A673 (cell line): ENCODE measurements around the gene RFC2. TPM values are rescaled to one million over a fixed set of nuclear protein-coding genes. Genes with fewer than 3 reads are reported as not detected.

Experiments used
- BruUV-seq: library from RNA; stranded (reverse); fragments of 400-500 nt; replicated peaks from 2 replicates; lab custom pipeline; 2021; lab: Mats Ljungman, UMichigan
- CTCF ChIA-PET: fragments of 300-600 bp; sonication (Branson Sonifier 250); formaldehyde crosslinking; loops from one replicate; lab custom pipeline; 2022; ENCODE audit warnings: antibody characterized with exemption; lab: Charles Lee
- POLR2A ChIA-PET: fragments of 300-600 bp; sonication (Branson Sonifier 250); formaldehyde crosslinking; loops from one replicate; lab custom pipeline; 2022; ENCODE audit warnings: antibody characterized with exemption; ENCODE audit not compliant: low non-redundant PET; lab: Charles Lee
- DNase-seq: peaks from one replicate; pipeline ENCODE4 v3.0.0-alpha.2; 2015; ENCODE audit warnings: low spot score
- H3K27ac ChIP-seq: fragments of 200-600 bp; sonication (generic); 2 replicates; pipeline ENCODE4 v1.5.1; 2016; ENCODE audit warnings: mixed run types, low read depth, mild to moderate bottlenecking, mixed read lengths, antibody characterized with exemption, low read length; ENCODE audit not compliant: poor library complexity, severe bottlenecking
- H3K27me3 ChIP-seq: fragments of 200-600 bp; sonication (generic); replicated peaks from 2 replicates; pipeline ENCODE4 v1.6.1; 2017; ENCODE audit warnings: mixed run types, low read depth, mild to moderate bottlenecking, mixed read lengths, antibody characterized with exemption, low read length; ENCODE audit not compliant: insufficient read depth, poor library complexity
- H3K36me3 ChIP-seq: fragments of 200-600 bp; sonication (generic); 2 replicates; pipeline ENCODE4 v1.6.1; 2016; ENCODE audit warnings: mixed run types, mild to moderate bottlenecking, mixed read lengths, antibody characterized with exemption, low read length; ENCODE audit not compliant: insufficient read depth, poor library complexity, severe bottlenecking
- H3K4me1 ChIP-seq: fragments of 200-600 bp; sonication (generic); 2 replicates; pipeline ENCODE4 v1.6.1; 2017; ENCODE audit warnings: mixed run types, mild to moderate bottlenecking, mixed read lengths, antibody characterized with exemption, low read length; ENCODE audit not compliant: insufficient read depth, poor library complexity, severe bottlenecking
- H3K4me3 ChIP-seq: fragments of 200-600 bp; sonication (generic); 2 replicates; pipeline ENCODE4 v1.5.1; 2016; ENCODE audit warnings: low read depth, mixed run types, mild to moderate bottlenecking, mixed read lengths, low read length; ENCODE audit not compliant: poor library complexity, severe bottlenecking
- H3K9me3 ChIP-seq: fragments of 200-600 bp; sonication (generic); 2 replicates; pipeline ENCODE4 v1.6.1; 2016; ENCODE audit warnings: mixed run types, low read depth, mild to moderate bottlenecking, mixed read lengths, antibody characterized with exemption, low read length; ENCODE audit not compliant: poor library complexity, severe bottlenecking
- CTCF ChIP-seq: fragments of 300-800, 200-600 bp; sonication (generic); conservative IDR thresholded peaks from 2 replicates; pipeline ENCODE4 v1.5.1; 2017; ENCODE audit warnings: low read depth, mild to moderate bottlenecking, antibody characterized with exemption, low read length, moderate library complexity, mixed read lengths
- EZH2 ChIP-seq: fragments of 200-600 bp; sonication (generic); IDR thresholded peaks from 2 replicates; pipeline ENCODE4 v1.6.1; 2017; ENCODE audit warnings: borderline replicate concordance, low read depth, mild to moderate bottlenecking, mixed read lengths, antibody characterized with exemption, low read length; ENCODE audit not compliant: poor library complexity, severe bottlenecking
- intact Hi-C: fragments of 100-400 bp; cut with micrococcal nuclease; formaldehyde crosslinking; loops from one replicate; pipeline ENCODE4 v1.10.0; 2022; ENCODE audit not compliant: unreplicated experiment
- microRNA-seq: library from miRNA; unstranded; fragments of <30 nt; microRNA quantifications from one replicate; pipeline ENCODE4 v1.2.0, GENCODE V29; 2021
- total RNA-seq: library from RNA; stranded (reverse); gene quantifications from 2 replicates; pipeline ENCODE4 v1.2.3, GENCODE V29; 2021

Gene RFC2
- total RNA-seq, 1 experiment from 2014 or later, result 125 TPM

DNA sequence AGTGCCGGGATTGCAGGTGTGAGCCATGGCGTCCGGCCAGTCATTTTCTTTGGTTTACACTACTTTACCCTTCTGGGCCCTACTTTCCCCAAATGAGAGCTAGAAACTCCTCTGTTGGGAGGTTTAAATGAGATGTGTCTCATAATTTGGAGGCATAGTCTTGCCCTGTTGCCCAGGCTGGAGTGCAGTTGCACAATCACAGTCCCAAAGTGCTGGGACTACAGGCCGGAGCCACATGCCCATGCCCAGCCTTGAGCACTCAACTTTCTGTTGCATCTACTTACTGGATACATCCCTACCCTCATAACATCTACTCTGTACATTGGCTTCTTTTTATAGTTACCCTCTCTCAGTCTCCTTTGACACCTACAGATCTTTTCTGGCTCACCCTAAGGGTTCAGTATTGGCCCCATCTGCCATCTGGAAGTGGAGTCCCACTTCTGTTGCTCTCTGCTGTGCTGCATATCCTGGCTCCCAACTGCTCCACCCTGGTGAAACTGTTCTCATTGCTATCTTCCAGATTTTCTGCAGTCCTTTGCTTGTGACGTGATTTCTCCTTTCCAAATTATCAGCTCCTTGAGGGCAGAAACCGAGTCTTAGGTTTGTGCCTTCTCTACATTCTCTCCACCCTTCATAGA is 71.6 kb downstream of the RFC2 start:
- H3K27me3 ChIP-seq, result no peaks in the 10 kb centered on the region
- no peaks in the 10 kb centered on the region for H3K9me3 ChIP-seq
- peak overlapping the region; percentile 26 for H3K27ac ChIP-seq
- no peak overlapping the region for H3K4me3 ChIP-seq
- TF ChIP-seq EZH2 (no peak), CTCF (no peak)
- ChIA-PET POLR2A (no interaction called here), CTCF (no interaction called here)
- no TSS peak for BruUV-seq
- H3K4me1 ChIP-seq, result peaks cover 55% of the 10 kb centered on the region
- intact Hi-C loops, result no loop called here
- H3K36me3 ChIP-seq, result peaks cover 33% of the 10 kb centered on the region
- no peak for DNase-seq

DNA sequence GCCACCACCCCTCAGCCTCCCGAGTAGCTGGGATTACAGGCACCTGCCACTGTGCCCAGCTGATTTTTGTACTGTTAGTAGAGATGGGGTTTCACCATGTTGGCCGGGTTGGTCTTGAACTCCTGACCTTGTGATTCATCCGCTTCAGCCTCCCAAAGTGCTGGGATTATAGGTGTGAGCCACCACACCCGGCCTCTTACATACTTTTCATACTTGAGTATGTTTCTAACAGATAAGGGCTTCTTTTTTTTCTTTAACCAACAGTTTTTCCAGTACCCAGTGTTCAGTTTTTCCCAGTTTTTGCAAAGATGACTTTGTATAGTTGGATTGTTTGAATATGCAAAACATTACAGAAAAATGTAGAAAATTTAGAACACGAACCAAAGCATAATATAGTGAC is 72.4 kb downstream of the RFC2 start:
- ChIA-PET POLR2A (no interaction called here), CTCF (no interaction called here)
- DNase-seq, result no peak
- Histone ChIP-seq H3K9me3 (no peaks in the 10 kb centered on the region), H3K27me3 (no peaks in the 10 kb centered on the region), H3K4me1 (peaks cover 55% of the 10 kb centered on the region), H3K27ac (no peak overlapping the region), H3K36me3 (peaks cover 34% of the 10 kb centered on the region), H3K4me3 (no peak overlapping the region)
- TF ChIP-seq CTCF (no peak), EZH2 (no peak)
- BruUV-seq, result no TSS peak
- intact Hi-C loops, result no loop called here

Small RNA genes within 50 kb of the gene (microRNA-seq; reads per million reads assigned to microRNA genes)
- gene MIR590, result 4,581 reads per million, percentile 92 among the genes with 10 or more reads in this experiment

Other genes starting within 250 kb of the RFC2 start
- 47.6 and 65.9 TPM in 2 replicates for gene ELN, start 226.2 kb downstream of the RFC2 start, total RNA-seq
- gene LIMK1, start 170.6 kb downstream of the RFC2 start, total RNA-seq, result 59.3 and 60.2 TPM in 2 replicates
- 432 and 453 TPM in 2 replicates for gene EIF4H, start 80.0 kb downstream of the RFC2 start, total RNA-seq
- 0.28 and 0.58 TPM in 2 replicates for gene LAT2, start 44.4 kb downstream of the RFC2 start, total RNA-seq
- gene CLIP2, start 35.0 kb upstream of the RFC2 start, total RNA-seq, result 28.9 and 33.3 TPM in 2 replicates
- gene GTF2IRD1, start 199.5 kb upstream of the RFC2 start, total RNA-seq, result 73.6 and 80.4 TPM in 2 replicates